Measurements from ENCODE around the gene RECQL. TPM values are rescaled to one million over a fixed set of nuclear protein-coding genes. Genes with fewer than 3 reads are reported as not detected.

Gene RECQL
- total RNA-seq, 2 experiments from 2014 or later, result 11.1 to 16.0 TPM

GRCh38 chr12:21509768-21510167 lies 8.3 kb upstream of the RECQL start:
- CTCF ChIA-PET, result no interaction called here
- DNase-seq (peak in 3 of 14 experiments; percentile 26 to 64 (median 44)), ATAC-seq (ENCODE audit: poor library complexity) (peak; percentile 73)
- TF ChIP-seq CTCF (IDR thresholded peaks at IDR 0.05), result no peak
- no peaks in the 10 kb centered on the region for H3K9me3 ChIP-seq (ENCODE audit: control insufficient read depth in 1 of 2, insufficient read depth in 1 of 2, low read length in 2 of 2)
- Mint-ChIP-seq H3K4me1 (ENCODE audit: low read depth) (peaks cover 44% of the 10 kb centered on the region), H3K27ac (peak overlapping the region; percentile 75), H3K27me3 (no peaks in the 10 kb centered on the region), H3K9me3 (no peaks in the 10 kb centered on the region), H3K4me3 (peak overlapping the region; percentile 71), H3K36me3 (ENCODE audit: low read depth) (peaks cover 64% of the 10 kb centered on the region)
- intact Hi-C loops (cut with DNase I, micrococcal nuclease), result loop anchor here in 1 of 2 experiments (10.0 kb wide), 3 partner anchors 175 to 1125 kb away; partner anchors contain the start of gene C2CD5
- H3K4me3 ChIP-seq (ENCODE audit: low read length), result no peak overlapping the region
- POLR2A ChIA-PET, result interaction anchor here (0.6 to 2.6 kb wide), 3 partner anchors 9 to 147 kb away, joined by 3 to 18 read pairs (median 4); partner anchors contain the start of genes GOLT1B, LDHB and RECQL
- no peaks in the 10 kb centered on the region for H3K27me3 ChIP-seq (ENCODE audit: control insufficient read depth in 1 of 2, insufficient read depth in 2 of 2, low read length in 2 of 2)
- H3K27ac ChIP-seq (ENCODE audit: low read depth in 1 of 2, low read length in 2 of 2), result peak overlapping the region in 1 of 2 donors; percentile 41
- no peaks in the 10 kb centered on the region for H3K4me1 ChIP-seq (ENCODE audit: insufficient read depth, low read length)
- H3K36me3 ChIP-seq (ENCODE audit: insufficient read depth, low read length), result peaks cover 66% of the 10 kb centered on the region

DNA sequence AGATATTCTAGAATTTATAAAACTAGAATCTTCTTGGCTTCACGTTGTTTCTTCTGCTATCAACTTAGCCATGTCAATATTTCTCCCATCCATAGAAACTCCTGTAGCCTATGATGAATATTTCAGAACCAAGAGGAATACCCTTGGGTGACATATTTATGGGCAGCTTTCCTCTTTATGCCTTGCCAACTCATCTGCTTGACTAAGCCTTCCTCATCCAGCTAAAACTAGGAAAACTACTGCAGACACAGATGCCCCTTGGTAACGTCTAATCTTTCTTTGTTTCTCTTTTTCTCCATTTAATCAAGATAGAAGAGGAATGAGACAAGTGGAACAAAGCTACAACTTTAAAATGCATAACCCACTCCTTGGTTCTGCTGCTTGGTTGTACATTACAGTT lies 6.4 kb upstream of the RECQL start:
- no peak for TF ChIP-seq CTCF (IDR thresholded peaks at IDR 0.05)
- ChIA-PET POLR2A (interaction anchor here (1.4 kb wide), 1 partner anchor 9 kb away, joined by 3 read pairs; no protein-coding TSS in a partner anchor), CTCF (no interaction called here)
- Histone ChIP-seq H3K27me3 (ENCODE audit: control insufficient read depth in 1 of 2, insufficient read depth in 2 of 2, low read length in 2 of 2) (no peaks in the 10 kb centered on the region), H3K4me3 (ENCODE audit: low read length) (no peak overlapping the region), H3K9me3 (ENCODE audit: control insufficient read depth in 1 of 2, insufficient read depth in 1 of 2, low read length in 2 of 2) (no peaks in the 10 kb centered on the region), H3K27ac (ENCODE audit: low read depth in 1 of 2, low read length in 2 of 2) (no peak overlapping the region), H3K36me3 (ENCODE audit: insufficient read depth, low read length) (peaks cover 46% of the 10 kb centered on the region), H3K4me1 (ENCODE audit: insufficient read depth, low read length) (peaks cover 10% of the 10 kb centered on the region)
- Mint-ChIP-seq H3K9me3 (no peaks in the 10 kb centered on the region), H3K36me3 (ENCODE audit: low read depth) (peaks cover 50% of the 10 kb centered on the region), H3K27ac (no peak overlapping the region), H3K27me3 (no peaks in the 10 kb centered on the region), H3K4me1 (ENCODE audit: low read depth) (peaks cover 64% of the 10 kb centered on the region), H3K4me3 (no peak overlapping the region)
- no peak for ATAC-seq (ENCODE audit: poor library complexity)
- intact Hi-C loops (cut with DNase I, micrococcal nuclease), result loop anchor here in 1 of 2 experiments (10.0 kb wide), 3 partner anchors 177 to 1127 kb away; partner anchors contain the start of gene C2CD5
- no peak for DNase-seq

DNA sequence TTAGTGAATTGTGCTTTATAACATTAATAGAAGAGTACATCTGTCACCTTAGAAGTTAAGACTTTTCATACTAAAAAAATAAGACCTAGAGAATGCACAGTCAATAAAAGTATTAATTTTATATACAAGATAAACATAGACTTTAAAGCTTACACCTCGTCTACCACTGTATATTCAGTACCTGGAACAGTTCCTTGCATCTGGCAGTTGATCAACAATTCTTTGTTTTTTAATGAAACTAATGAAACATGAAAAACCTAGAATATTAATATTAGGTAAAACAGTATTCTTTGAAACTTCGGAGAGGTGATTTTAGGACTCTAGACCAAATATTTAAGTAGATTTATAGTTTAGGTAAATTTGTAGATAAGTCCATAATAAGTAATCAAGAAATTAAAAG lies 4.5 kb upstream of the RECQL start:
- Mint-ChIP-seq H3K27ac (no peak overlapping the region), H3K36me3 (ENCODE audit: low read depth) (peaks cover 40% of the 10 kb centered on the region), H3K4me1 (ENCODE audit: low read depth) (peaks cover 71% of the 10 kb centered on the region), H3K27me3 (no peaks in the 10 kb centered on the region), H3K4me3 (no peak overlapping the region), H3K9me3 (no peaks in the 10 kb centered on the region)
- POLR2A ChIA-PET, result interaction anchor here (1.6 kb wide), 1 partner anchor 173 kb away, joined by 4 read pairs; no protein-coding TSS in a partner anchor
- Histone ChIP-seq H3K27me3 (ENCODE audit: control insufficient read depth in 1 of 2, insufficient read depth in 2 of 2, low read length in 2 of 2) (no peaks in the 10 kb centered on the region), H3K4me1 (ENCODE audit: insufficient read depth, low read length) (peaks cover 18% of the 10 kb centered on the region), H3K4me3 (ENCODE audit: low read length) (no peak overlapping the region), H3K27ac (ENCODE audit: low read depth in 1 of 2, low read length in 2 of 2) (no peak overlapping the region), H3K36me3 (ENCODE audit: insufficient read depth, low read length) (peaks cover 28% of the 10 kb centered on the region), H3K9me3 (ENCODE audit: control insufficient read depth in 1 of 2, insufficient read depth in 1 of 2, low read length in 2 of 2) (no peaks in the 10 kb centered on the region)
- no peak for TF ChIP-seq CTCF (IDR thresholded peaks at IDR 0.05)
- intact Hi-C loops (cut with DNase I, micrococcal nuclease), result loop anchor here in 1 of 2 experiments (10.0 kb wide), 3 partner anchors 179 to 1129 kb away; partner anchors contain the start of gene C2CD5
- no peak for DNase-seq
- no peak for ATAC-seq (ENCODE audit: poor library complexity)
- CTCF ChIA-PET, result interaction anchor here (2.3 kb wide), 1 partner anchor 175 kb away, joined by 6 read pairs; no protein-coding TSS in a partner anchor

All from CD4-positive, alpha-beta T cell (primary cell).